GM21515 (cell line): ENCODE results near the gene CDH12.
"Not testable (repeated sequence)": the region's sequence is repeated elsewhere in the genome, so short reads cannot be mapped to it uniquely, and the experiment has no call there.

Experiments used
- ATAC-seq: cut with Tn5 transposase; IDR thresholded peaks from one replicate; pipeline ENCODE4 v1.9.1; 2021; ENCODE audit not compliant: unreplicated experiment

Gene CDH12

DNA sequence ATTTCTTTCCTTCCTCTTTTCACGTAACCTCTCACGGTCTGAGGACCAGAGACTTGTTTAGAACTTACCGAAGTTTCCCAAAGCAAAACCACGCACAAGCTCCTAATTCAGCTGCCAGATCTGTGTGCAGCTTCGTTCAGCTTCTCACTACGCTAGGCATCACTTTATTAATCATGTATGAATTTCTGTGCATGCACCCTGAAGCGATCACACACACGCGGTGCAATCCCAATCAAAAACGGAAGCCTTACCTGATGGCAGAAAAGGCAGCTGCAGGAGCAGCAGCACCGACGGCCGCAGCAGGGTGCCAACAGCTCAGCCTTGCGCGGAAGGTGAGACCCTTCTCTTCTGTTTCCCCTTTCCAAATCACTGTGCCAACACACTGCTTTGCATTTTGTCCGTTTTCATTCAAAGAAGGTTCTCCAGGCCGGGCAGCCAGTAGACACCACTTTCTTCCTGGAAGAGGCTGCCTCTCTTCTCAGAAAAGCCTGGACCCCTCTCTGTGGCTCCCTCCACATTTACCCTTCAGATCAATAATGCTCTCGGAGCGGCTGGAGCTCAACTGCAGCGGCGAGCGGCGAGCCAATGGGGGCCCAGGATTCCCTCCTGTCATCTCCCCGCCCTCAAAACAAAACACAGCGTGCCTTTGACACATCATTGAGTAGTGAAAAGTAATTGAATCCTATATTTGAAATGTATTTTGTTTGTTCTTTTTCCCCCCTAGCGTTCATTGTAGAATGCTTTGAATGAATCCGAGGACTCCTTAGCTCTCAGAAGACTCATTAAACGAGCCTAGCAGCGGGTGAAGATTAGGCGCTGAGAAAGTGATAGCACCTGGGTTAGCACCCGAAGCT, at the start of gene CDH12:
Gene CDH12, minus strand, starts transcription at position 538 of the 854 bp plus-strand sequence.
- no peak for ATAC-seq

DNA sequence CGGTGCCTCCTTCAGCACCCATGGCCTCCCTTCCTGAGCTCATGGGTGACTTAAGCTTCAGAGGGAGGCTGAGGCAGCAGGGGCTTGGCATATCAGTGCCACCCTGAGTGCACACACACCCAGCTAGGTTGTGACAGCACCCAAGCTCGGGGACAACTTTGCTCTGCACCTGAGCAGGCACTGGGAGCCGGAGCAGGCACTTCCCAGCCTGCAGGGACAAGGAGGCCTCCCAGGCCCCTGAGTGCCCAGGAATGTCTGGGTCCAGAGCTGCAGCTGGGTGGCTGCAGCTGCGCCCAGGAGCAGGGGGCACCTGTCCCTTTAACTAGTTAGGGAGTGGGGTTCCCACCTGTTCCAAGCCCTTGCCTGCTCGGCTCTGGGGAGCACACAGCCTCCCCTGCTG, 48.7 kb upstream of the CDH12 start:
- no peak for ATAC-seq

DNA sequence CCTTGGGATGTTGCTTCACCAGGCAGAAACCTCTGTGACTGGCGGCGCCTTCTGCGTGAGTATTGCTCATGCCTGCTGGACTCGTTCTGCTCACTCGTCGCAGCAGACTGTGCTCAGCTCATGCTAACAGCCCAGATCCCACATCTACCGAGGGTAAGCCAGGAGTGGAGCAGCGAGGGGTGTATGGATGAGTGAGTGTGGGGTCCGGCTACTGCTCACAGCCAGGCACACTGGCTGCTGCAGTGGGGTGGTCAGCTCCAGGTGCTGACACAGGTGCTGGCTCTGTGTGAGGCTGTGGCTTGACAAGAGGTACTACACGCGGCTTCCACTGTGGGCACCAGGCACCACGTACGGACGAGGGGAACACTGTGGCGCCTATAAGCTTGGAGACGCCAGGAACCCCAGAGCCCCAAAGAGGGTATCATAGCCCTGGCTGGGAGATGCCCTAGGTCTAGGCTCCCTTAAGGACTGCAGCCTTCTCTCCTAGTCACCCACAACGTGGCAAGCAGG, 47.7 kb upstream of the CDH12 start:
- no peak for ATAC-seq

DNA sequence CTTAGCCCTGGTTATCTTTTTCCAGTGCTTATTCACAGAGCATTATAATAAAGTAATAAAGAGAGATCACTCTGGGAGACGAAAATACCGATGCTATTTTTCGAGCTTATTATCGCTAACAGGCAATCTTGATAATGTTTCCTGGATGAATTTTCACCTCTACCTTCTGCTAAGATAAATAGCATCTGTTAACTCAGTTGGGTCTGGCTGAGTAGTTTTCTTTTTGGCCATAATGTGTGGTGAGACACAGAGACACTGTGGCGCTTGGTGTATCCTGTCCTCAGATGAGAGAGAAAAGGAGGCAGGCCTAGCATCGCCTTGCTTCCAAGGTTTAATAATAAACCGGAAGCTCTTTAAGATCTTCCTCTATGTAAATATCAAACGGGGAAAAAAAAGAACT, 46.2 kb upstream of the CDH12 start:
- ATAC-seq, result no peak

DNA sequence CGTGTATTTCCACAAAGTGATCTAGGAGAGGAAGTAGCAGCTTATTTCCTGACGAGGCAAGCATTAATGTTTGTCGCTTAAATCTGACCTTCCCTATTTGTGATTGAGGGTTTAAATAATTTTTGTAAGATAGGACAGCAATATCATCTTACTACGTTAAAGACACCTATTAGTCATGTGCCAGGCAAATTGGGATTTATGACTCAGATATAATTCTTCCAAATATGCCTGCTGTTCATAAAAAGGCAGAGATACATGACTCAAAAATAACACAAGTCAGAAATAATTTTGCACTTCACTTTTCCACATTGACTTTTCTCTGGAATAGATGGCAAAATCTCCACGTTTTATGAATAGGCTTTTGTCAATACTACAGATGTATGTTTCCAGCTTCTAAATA, 43.0 kb upstream of the CDH12 start:
- no peak for ATAC-seq

DNA sequence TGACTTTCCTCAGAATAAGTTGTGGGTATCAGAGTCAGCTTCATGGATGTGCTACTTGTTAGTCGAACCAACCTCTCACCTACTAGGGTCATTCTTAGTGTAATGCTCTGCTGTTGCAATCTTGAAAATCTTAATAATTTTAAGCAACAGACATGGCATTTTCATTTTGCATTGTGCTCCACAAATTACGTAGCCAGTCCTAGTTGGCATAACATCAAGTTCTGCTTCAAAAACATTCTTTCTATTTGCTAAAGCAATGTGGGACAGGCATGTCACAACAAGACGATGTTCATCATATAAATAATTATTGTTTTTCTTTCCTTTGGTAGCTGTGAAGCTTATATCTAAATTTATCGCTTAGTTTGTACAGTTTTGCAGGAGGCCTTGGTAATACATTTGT, 39.3 kb upstream of the CDH12 start:
- no peak for ATAC-seq

DNA sequence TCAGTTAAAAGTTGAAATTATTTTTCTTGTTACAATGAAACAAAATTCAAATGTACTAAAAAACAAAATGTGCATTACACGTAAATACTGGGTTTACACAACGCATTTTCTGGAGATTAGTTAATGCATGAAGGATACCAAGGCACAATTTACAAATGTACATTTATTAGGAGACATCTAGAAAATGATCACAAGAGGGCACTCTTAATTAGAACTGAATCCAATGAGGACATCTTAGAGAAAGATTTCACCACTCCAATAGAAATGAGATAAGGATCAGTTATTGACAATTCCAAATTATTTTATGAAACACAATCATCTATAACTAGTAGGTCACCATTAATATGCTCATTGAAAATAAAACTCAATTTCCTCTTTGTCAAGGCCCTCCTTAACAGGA, 36.6 kb upstream of the CDH12 start:
- no peak for ATAC-seq

DNA sequence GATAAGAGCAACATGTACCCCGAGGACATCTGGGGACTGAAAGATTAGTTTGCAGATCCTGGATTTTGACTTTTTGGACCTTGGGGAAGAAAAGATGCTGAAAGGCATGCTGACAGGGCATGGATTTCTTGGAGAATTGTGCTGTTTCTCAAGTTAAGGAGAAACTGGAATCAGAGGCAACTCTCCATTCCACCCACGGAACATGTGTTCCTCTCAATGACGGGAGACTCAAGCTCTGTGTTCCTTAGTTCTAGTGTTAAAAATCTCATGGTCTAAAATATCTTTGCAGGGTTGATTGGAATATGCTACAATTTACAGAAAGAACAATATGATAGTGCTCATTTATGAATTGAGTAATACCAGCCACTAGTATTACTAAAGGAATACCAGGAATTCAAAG, 34.4 kb upstream of the CDH12 start:
- ATAC-seq, result no peak

DNA sequence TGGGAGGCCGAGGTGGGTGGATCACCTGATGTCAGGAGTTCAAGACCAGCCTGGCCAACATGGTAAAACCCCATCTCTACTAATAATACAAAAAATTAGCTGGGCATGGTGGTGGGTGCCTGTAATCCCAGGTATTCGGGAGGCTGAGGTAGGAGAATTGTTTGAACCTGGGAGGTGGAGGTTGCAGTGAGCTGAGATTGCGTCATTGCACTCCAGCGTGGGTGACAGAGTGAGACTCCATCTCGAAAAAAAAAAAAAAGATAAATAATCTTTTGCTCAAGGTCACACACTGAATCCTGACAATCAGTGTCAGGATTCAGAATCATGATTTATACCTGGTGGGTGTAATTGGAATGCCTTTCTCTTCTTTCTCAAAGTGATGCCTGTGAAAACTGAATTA, 5.8 kb upstream of the CDH12 start:
- ATAC-seq, result not testable (repeated sequence)

DNA sequence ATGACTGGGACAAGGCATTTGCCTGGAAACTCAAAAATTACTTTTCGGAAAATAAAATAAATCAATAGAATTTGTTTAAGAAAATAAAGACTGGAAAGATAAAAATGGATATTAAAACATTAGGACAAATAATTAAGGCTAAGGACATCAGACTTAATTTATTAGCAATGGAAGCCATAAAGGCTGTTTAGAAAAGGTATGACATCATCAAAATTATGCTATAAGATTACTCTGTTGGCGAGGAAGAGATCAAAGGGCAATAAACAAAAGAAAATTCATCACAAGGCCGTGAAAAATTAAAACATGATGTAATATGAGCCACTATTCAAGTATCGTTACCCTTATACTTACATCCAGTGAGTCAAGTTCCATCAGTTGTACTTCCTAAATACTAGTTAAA, 2.7 kb upstream of the CDH12 start:
- no peak for ATAC-seq

DNA sequence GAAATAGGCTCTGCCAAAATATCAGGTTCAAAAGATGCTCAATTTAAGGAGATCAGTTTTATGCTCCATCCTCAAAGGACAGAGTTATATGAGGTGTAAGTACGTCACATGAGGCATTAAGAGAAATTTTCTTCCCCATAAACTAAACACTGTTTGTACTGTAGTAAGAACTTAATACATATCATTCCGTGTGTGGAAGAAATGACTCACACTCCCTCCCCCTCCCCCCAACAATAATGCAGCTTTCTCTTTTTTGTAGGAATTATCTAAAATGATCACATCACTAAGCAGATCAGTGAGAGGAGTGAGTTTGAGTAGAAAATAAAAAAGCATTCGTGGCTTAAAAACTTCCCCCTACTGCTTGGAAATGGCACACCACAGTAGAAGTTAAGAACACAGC, 2.2 kb downstream of the CDH12 start:
- ATAC-seq, result no peak

DNA sequence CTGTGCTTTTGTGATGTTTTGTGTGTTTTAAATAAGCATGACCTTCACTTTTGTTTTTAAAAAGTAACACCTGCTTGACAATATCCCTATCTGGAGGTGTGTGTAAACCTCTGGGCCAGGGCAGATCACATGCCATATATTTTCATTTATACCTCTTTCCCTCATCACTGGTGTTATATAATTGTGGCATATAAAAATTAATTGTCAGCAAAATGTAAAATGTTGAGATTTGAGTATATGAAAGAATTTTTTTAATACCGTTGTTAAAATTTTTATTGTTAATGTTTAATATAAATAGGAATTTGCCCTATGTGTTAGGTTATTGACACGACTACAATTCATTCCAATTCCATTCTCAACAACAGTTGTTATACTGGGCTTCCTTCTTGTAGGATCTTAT, 6.5 kb downstream of the CDH12 start:
- no peak for ATAC-seq

DNA sequence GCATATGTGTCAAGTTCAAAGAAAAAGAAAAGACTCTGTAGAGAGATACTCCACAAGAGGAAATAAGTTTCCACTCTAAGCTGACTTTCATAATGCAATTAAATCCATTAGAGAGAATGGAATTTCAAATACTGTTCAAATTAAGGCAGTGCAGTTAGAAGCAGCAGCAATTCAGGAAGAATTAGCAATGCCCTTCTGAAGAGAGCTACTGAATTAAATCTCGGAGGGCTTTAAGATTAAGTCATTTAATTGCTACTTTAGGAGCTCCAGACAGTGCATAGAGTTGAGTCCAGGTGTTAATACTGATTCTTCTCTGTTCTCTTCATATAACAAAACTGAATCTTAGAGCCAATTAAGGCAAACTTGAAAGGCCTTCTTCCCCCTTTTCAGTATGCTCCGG, 8.5 kb downstream of the CDH12 start:
- no peak for ATAC-seq

DNA sequence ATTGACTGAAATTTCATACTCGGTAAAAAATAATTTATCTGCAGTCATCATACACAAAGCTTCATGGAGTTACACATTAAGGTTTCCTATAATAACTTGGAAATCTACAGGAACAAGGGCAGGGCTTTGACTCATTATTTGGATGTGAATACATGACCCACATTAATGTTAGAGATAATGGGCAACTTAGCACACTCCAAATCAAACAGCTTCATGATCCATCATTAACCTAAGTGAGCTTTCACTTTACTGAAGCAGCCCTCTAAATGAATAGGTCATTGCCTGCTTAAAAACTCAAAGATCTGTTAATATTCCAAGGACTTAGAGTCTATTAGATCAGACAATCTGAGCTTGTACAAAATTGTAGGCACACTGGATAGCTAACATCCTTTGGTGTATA, 9.0 kb downstream of the CDH12 start:
- no peak for ATAC-seq

DNA sequence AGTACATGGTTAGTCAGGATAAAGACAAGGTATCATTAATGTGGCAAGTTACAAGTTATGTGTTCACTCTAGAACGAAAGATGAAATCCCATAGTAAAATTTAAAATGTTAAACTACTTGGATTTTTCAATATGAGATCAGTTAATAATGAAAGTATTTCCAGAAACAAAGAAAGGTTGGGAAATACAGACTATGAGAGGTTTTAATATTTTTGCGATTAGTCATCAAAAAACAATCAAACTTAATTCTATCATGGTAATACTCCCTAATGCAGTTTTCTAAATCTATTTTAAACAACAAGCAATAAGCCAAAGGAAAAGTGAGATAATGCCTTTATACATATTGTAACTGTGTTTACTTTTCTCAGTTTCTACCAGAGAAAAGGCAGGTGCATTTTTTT, 10.6 kb downstream of the CDH12 start:
- ATAC-seq, result no peak

DNA sequence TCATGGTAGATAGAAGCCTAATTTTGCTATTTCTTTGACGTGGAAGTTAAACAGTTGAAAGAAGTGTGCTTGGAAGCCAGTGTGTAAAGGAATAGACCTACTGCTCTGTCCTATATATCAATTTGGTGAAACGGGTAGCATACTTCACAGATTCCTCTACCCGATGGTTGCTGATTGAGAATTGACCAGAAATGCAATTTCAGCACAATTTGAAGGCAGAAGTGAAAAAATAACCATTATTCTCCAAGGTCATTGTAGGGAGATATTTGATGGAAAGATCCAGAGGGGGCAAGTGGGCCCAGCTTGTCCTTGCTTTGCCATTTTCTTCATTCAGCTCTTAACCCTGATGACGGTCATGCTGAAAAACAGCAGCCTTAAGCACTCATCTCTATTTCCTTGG, 15.3 kb downstream of the CDH12 start:
- ATAC-seq, result no peak

DNA sequence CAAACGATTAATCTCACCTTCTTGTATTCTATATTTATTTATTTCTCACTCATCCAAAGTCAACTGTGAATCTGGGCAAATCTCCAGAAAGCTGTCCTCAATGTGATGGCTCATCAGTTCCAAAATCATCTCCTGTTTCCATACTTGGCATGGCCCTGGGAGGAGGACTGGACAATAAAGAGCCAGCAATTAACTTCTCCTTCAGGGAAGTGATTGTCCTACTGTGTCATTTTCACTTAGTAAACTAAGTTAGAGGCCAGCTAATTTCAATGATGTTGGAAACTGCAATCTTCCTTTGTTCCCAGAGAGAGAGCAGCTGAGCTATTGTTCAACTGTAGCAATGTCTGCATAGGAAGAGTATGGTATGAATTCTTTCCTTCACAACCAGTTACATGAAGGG, 17.5 kb downstream of the CDH12 start:
- ATAC-seq, result no peak

DNA sequence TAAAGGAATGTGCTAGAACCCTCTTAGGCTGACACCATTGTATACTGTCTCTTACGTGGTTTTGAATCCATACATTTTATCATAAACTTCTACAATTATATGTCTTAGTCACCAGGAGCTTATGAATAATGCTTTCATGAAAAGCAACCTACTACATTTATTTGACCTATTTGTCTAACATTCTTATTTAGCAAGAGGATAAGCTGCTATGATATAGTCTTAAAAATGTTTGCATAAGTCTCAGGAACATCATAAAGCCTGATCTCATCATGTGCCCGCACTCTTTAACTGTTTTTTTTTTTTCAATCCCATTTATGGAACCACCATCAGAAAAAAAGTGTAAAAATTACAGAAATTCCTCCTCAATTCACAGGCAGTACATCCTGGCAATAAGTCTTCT, 59.7 kb downstream of the CDH12 start:
- no peak for ATAC-seq

DNA sequence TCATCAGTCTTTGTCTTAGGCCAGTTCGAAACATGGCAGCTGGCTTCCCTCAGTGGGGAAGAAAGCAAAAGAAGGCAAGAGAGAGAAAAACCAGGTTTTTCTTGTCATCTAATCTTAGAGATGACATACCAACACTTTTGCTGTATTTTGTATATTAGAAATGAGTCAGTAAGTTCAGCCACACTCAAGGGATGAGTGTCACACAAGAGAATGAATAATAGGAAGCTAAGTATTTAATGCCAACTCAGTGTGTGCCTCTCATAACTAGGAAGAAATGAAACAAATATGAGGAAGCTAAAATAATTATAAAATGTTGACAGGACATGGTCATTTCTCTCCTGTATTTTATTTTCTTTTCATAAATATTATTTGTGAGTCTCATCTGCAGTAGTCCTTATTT, 65.3 kb downstream of the CDH12 start:
- no peak for ATAC-seq

DNA sequence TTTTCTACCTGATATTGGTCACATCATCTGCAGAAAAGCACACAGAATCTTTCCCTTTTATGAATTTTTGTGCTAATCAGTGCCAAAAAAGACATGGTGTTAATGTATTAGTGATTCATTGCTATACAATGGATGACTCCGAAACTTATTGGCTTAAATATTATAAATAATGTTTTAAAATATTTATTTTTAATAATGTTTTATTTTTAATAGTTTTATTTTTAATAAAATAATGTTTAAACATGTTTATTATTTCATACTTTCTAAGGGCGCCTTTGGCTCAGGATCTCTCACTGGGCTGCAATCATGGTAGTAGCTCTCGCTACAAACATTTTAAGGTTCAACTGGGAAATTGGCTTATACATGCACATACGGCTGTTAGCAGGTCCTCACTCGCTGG, 65.7 kb downstream of the CDH12 start:
- no peak for ATAC-seq

DNA sequence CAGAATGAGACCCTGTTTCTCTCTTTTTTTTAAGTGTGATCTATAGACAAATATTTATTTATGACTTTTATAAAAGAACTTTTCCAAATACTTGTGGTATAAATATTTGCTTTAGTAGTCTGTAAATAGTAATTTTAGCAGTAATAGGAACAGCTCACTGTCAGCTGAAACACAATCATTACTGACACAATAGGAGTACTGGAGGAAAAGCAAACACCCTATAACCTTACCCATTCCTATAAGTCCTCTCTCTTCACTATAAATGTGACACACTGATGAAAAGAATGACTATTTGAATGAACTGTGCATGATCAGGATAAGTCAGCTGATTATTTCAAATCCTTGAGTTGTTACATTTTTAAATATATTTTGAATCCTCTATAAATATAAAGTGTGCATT, 72.4 kb downstream of the CDH12 start:
- ATAC-seq, result no peak

DNA sequence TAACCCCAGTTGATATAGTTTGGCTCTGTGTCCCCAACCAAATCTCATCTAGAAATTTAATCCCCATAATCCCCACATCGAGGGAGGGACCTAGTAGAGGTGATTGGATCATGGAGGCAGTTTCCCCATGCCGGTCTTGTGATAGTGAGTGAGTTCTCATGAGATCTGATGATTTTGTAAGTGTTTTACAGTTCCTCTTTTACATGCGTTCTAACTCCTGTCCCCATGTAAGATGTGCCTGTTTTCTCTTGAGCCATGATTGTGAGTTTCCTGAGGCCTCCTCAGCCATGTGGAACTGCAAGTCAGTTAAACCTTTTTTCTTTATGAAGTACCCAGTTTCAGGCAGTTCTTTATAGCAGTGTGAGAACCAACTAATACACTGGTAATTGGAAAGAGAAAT, 73.6 kb downstream of the CDH12 start:
- no peak for ATAC-seq

DNA sequence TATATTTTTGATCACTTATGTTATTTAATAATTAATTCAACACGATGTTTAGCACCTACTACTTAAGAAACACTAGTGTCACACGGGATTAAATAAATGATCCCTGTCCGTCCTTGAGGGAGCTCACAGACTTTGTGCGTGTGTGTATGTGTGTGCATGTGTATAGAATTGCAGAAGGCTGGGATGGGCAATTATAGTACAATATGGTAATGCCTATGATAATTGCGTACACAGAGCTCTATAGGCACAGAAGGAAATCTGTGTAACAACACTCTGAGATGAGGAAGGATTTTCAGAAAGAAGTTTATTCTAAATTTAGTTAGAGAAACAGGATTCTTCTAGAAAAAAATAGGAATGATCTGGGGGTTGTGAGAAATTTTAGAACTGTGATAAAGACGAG, 76.9 kb downstream of the CDH12 start:
- no peak for ATAC-seq
